Measurements from ENCODE around the gene EXOSC9. TPM values are rescaled to one million over a fixed set of nuclear protein-coding genes. Genes with fewer than 3 reads are reported as not detected.
A peak's percentile ranks its signal among the peaks of the same experiment; 100 is the strongest.

EXOSC9 gene
- total RNA-seq, 1 experiment from 2014 or later: 19.3 TPM

DNA sequence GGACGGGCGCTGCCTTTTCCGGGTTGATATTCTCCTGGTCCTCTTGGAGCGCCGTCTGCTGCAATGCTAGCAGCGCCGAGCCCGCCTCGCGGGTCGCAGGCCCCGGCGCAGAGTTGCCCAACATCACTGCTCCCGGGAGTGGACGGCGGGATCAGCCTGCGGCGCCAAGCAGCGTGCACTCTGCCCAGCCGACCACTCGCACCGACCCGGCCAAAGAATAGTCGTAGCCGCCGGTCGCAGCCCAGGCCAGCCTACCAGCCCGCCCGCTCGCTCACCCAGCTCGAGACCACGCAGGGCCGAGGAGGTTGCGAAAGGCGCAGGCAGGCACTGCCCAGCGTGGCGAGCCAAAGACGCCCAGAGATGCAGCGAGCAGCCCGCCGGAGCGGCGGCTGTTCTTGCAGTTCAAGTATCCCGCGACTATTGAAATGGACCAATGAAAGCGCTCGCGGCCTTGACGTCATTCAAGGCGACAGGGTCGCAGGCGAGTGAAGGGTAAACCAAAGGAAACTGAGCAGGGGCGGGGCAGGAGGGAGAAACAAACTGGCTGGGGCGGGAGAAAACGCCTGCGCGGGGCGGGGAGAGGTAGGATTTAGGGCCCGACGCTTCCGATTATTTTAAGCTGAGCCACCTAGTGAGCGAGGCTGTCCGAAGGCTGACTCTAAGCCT, 22.5 kb downstream of the EXOSC9 start, which contains the start of gene CCNA2:
TSS of gene CCNA2 (minus strand) at position 379 of the 666 bp plus-strand sequence. CDS start at position 124, 255 bp downstream.
- Histone ChIP-seq H3K9me3 (ENCODE audit: control insufficient read depth, insufficient read depth, low read depth, low read length) (no peaks in the 10 kb centered on the region), H3K36me3 (ENCODE audit: control insufficient read depth, insufficient read depth, low read length) (peaks cover 35% of the 10 kb centered on the region), H3K4me1 (ENCODE audit: control insufficient read depth, insufficient read depth, low read length) (peaks cover 11% of the 10 kb centered on the region), H3K27me3 (ENCODE audit: control insufficient read depth, insufficient read depth, low read length) (no peaks in the 10 kb centered on the region), H3K4me3 (ENCODE audit: low read depth in 2 of 2, low read length in 2 of 2) (peak within 1 kb of the TSS; percentile 90 to 91), H3K27ac (ENCODE audit: low read length) (peak within 1 kb of the TSS; percentile 83)
- ChIA-PET POLR2A (no interaction called here), CTCF (interaction anchor here (0.7 kb wide), 1 partner anchor 38 kb away, joined by 3 read pairs; no protein-coding TSS in a partner anchor)
- ATAC-seq (peak; percentile 97), DNase-seq (ENCODE audit: low read depth, low spot score) (peak; percentile 87)
- TF ChIP-seq POLR2AphosphoS5 (IDR thresholded peaks at IDR 0.05; ENCODE audit: low read depth, low read length) (peak; percentile 76), SIN3A (IDR thresholded peaks at IDR 0.05; ENCODE audit: borderline replicate concordance, insufficient read depth, low read depth, low read length) (peak; percentile 99), TCF7L2 (IDR thresholded peaks at IDR 0.05; ENCODE audit: low read depth, low read length) (no peak), REST (IDR thresholded peaks at IDR 0.05; ENCODE audit: insufficient read depth in 1 of 2, low read depth in 2 of 2, low read length in 1 of 2) (no peak)
- TF ChIP-seq, protein P1, sequence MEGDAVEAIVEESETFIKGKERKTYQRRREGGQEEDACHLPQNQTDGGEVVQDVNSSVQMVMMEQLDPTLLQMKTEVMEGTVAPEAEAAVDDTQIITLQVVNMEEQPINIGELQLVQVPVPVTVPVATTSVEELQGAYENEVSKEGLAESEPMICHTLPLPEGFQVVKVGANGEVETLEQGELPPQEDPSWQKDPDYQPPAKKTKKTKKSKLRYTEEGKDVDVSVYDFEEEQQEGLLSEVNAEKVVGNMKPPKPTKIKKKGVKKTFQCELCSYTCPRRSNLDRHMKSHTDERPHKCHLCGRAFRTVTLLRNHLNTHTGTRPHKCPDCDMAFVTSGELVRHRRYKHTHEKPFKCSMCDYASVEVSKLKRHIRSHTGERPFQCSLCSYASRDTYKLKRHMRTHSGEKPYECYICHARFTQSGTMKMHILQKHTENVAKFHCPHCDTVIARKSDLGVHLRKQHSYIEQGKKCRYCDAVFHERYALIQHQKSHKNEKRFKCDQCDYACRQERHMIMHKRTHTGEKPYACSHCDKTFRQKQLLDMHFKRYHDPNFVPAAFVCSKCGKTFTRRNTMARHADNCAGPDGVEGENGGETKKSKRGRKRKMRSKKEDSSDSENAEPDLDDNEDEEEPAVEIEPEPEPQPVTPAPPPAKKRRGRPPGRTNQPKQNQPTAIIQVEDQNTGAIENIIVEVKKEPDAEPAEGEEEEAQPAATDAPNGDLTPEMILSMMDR (IDR thresholded peaks at IDR 0.05): no peak
- no TSS peak for BruUV-seq (replicated peaks)
- in situ Hi-C loops (cut with HindIII; ENCODE audit: low pct_unique_long_range_greater_than_20kb, low sequenced_read_pairs) (no loop called here), intact Hi-C loops (cut with micrococcal nuclease; ENCODE audit: unreplicated experiment) (no loop called here)

- DNase-seq (ENCODE audit: low read depth, low spot score) (no peak), ATAC-seq (no peak)
- Histone ChIP-seq H3K9me3 (ENCODE audit: control insufficient read depth, insufficient read depth, low read depth, low read length) (no peaks in the 10 kb centered on the region), H3K27me3 (ENCODE audit: control insufficient read depth, insufficient read depth, low read length) (no peaks in the 10 kb centered on the region), H3K4me1 (ENCODE audit: control insufficient read depth, insufficient read depth, low read length) (peaks cover 11% of the 10 kb centered on the region), H3K4me3 (ENCODE audit: low read depth in 2 of 2, low read length in 2 of 2) (peak overlapping the region; percentile 90 to 91), H3K27ac (ENCODE audit: low read length) (peak overlapping the region; percentile 82), H3K36me3 (ENCODE audit: control insufficient read depth, insufficient read depth, low read length) (peaks cover 29% of the 10 kb centered on the region)
- intact Hi-C loops (cut with micrococcal nuclease; ENCODE audit: unreplicated experiment): no loop called here
- no TSS peak for BruUV-seq (replicated peaks)
- TF ChIP-seq REST (IDR thresholded peaks at IDR 0.05; ENCODE audit: insufficient read depth in 1 of 2, low read depth in 2 of 2, low read length in 1 of 2) (no peak), POLR2AphosphoS5 (IDR thresholded peaks at IDR 0.05; ENCODE audit: low read depth, low read length) (no peak), TCF7L2 (IDR thresholded peaks at IDR 0.05; ENCODE audit: low read depth, low read length) (no peak), SIN3A (IDR thresholded peaks at IDR 0.05; ENCODE audit: borderline replicate concordance, insufficient read depth, low read depth, low read length) (no peak)
- TF ChIP-seq, protein P1 (IDR thresholded peaks at IDR 0.05): no peak
- POLR2A ChIA-PET: no interaction called here
- in situ Hi-C loops (cut with HindIII; ENCODE audit: low pct_unique_long_range_greater_than_20kb, low sequenced_read_pairs): no loop called here
- CTCF ChIA-PET: interaction anchor here (0.7 kb wide), 1 partner anchor 37 kb away, joined by 3 read pairs; no protein-coding TSS in a partner anchor
Measured at GRCh38 chr4:121824171-121824527, 23.0 kb downstream of the EXOSC9 start.

Measured in Panc1 (cell line).